Pulmonary artery endothelial cell (primary cell): Measurements from ENCODE around the gene HSPA2. TPM values are rescaled to one million over a fixed set of nuclear protein-coding genes. Genes with fewer than 3 reads are reported as not detected.
"Not testable (repeated sequence)": the region's sequence is repeated elsewhere in the genome, so short reads cannot be mapped to it uniquely, and the experiment has no call there.

Source experiments
- DNase-seq: peaks from one replicate; pipeline ENCODE4 v3.0.0-alpha.2; 2011; ENCODE audit warnings: low read depth, low spot score
- total RNA-seq: library from RNA; depleted of rRNA; stranded (reverse); fragments of >200 nt; gene quantifications from 2 replicates; pipeline ENCODE4 v1.2.3, GENCODE V29; 2014

Gene HSPA2
- total RNA-seq, 1 donor from 2014 or later = 5.5 TPM

DNA sequence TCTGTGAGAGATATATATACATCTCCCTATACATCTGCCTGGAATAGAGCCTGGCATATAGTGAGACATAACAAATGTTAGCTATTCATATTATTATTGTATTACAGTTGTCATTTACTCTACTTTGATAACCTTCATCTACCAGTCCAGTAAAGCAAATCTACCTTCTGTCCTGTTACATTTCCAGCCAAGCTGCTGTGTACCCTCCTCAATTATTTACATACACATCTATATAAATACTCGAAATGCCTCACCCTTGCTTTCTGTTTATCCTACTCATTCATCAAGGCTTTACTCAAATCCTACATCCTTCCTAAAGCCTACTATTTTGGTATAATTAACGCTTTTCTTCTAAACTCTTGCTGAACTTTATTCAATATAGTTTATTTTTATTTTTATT is 27.3 kb upstream of the HSPA2 start:
- DNase-seq = no peak

DNA sequence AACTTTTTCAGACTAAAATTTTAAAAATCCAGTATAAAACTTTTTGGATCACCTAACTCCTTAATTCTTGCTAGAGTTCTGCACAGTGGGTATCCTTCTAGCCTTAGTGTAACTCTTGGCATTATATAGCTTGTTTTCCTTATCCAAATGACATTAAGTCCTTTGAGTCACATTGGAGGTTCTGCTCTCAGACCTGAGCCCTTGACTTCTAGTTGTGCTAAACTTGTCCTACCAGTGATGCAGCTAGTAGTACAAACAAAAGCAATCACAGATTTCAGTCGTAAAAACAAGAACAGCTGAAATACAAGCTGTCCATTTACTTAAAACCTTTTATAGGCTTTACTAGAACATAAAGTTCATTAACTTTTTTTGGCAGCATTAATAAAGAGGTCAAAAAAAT is 25.5 kb upstream of the HSPA2 start:
- DNase-seq = no peak

DNA sequence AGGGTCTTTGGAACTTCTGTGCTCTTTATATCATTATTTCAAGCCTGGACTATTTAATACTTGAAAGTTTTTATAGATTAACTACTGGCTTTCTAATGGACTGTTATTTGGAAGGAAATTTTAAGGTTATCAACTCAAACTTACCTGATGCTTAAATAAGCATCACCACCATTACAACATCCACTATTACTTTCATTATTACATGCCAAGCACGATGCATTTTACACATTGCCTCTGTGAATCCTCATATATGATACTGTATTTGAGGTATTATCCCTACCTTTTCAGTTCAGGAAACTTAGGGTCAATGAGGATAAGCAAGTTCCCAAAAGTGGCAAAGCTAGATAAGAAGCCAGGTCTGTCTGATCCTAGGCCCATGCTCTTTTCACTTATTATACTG is 23.6 kb upstream of the HSPA2 start:
- no peak for DNase-seq

DNA sequence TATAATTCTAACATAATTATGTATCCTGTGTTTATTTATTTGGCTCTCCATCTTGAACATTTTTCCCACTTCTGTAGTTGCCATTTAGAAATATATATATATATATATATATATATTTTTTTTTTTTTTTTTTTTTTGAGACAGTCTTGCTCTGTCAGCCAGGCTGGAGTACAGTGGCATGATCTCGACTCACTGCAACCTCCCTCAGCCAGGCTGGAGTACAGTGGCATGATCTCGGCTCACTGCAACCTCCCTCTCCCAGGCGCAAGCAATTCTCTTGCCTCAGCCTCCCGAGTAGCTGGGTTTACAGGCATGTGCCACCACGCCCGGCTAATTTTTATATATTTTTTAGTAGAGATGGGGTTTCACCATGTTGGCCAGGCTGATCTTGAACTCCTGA is 22.9 kb upstream of the HSPA2 start:
- not testable (repeated sequence) for DNase-seq

DNA sequence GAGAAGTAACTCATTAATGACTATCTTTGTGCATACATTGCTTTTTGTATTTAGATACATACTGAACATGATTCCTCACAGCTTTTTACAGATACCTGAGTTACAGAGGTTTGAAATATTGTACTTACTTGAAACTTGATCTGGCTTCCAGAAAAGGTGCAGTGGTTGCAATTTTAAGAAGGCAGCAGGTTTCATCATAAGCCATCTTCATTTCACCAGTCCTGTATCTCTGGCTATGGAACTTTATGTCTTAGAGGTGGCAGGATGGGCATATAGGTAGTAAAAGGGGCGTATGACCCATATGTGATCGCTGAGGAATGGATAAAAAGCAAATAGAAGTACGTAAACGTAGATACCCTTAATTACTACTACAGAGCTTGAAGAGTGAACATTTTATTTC is 22.3 kb upstream of the HSPA2 start:
- no peak for DNase-seq

DNA sequence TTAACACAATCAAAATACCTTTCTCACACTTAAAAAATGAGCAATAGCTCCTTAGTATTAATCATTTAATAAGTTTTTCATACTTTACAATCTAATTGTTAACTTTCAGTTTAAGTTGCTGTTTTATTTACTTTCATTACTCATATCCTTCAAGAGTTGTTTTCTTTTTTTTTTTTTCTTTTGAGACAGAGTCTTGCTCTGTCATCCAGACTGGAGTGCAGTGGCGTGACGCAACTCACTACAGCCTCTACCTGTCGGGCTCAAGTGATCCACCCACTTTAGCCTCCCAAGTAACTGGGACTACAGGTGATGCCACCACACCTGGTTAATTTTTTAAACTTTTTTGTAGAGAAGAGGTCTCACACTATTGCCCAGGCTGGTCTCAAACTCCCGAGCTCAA is 19.8 kb upstream of the HSPA2 start:
- no peak for DNase-seq

DNA sequence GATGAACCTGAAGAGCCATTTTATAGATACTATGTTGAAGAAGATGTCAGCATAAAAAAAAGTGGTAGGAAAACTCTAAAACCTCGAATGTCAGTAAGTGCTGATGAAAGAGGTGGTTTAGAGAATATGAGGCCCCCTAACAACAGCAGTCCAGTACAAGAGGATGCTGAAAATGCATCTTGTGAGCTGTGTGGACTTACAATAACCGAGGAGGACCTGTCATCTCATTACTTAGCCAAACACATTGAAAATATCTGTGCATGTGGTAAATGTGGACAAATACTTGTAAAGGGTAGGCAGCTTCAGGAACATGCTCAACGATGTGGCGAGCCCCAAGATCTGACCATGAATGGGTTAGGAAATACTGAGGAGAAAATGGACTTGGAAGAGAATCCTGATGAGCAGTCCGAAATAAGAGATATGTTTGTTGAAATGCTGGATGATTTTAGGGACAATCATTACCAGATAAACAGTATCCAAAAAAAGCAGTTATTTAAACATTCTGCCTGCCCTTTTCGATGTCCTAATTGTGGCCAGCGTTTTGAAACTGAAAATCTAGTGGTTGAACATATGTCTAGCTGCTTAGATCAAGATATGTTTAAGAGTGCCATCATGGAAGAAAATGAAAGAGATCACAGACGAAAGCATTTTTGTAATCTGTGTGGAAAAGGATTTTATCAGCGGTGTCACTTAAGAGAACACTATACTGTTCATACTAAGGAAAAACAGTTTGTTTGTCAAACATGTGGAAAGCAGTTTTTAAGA is 17.8 kb upstream of the HSPA2 start:
- no peak for DNase-seq

DNA sequence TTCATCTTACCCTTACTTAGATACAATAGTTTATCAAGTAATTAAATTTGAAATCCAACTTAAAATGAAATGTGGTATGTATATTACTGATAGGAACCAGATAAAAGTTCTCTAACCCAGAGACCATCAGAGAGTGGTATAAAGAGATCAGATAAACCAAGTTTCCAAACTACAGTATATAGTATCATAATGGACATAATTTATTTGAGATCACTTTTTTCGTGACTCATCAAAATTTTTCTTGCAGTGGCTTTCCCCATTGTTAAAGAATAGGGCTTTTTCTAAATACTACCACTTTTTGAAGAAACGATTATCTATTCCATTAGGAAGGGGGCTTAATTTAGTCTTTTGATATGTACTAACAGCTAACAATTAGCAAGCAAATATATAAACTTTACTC is 15.2 kb upstream of the HSPA2 start:
- DNase-seq = no peak

DNA sequence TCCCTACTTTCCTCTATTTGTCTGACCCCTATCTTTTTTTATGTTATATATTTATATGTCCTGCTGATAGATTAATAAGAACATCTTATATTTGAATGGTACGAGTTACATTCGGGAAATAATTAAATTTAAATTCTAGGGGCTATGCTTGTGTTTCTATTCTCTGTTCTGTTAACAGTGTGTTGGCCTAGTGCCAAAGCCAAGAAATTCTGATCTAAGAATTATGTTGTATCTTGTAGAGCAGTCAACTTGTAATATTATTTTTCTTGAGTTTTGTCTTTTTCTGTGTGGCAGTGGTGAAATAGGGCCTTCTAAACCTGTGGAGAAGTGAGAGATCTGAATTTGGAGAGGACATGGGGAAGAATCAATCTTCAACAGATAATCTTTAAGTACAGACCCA is 9.0 kb upstream of the HSPA2 start:
- no peak for DNase-seq

DNA sequence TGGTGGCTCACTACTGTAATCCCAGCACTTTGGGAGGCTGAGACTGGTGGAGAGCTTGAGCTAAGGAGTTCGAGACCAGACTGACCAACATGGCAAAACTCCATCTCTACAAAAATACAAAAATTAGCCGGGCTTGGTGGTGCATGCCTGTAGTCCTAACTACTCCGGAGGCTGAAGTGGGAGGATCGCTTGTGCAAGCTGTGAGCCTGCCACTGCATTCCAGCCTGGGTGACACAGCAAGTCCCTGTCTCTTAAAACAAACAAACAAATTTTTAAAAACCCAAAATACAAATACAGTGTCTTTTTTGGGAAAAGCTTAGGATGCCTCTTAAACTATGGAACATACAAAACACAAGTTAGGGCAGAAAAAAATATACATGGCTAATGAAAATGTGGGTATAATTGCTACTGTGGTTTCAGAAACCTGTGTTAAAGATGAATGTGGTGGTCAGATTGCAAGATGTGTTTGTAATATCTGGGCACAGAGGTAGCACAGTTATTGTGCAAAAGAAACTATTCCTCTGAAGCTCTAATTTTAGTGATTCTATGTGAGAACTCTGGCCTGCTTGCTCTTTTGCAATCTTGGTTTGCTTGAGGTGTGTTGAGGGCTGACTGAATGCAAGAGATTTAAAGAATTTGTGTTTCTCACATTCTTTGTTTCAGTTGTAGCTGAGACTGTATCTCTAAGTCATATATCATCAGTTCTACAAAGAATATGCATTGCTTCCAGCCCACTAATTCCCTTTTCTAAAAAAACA is 3.9 kb upstream of the HSPA2 start:
- no peak for DNase-seq

DNA sequence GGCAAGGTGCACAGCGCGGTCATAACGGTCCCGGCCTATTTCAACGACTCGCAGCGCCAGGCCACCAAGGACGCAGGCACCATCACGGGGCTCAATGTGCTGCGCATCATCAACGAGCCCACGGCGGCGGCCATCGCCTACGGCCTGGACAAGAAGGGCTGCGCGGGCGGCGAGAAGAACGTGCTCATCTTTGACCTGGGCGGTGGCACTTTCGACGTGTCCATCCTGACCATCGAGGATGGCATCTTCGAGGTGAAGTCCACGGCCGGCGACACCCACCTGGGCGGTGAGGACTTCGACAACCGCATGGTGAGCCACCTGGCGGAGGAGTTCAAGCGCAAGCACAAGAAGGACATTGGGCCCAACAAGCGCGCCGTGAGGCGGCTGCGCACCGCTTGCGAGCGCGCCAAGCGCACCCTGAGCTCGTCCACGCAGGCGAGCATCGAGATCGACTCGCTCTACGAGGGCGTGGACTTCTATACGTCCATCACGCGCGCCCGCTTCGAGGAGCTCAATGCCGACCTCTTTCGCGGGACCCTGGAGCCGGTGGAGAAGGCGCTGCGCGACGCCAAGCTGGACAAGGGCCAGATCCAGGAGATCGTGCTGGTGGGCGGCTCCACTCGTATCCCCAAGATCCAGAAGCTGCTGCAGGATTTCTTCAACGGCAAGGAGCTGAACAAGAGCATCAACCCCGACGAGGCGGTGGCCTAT is 875 bp downstream of the HSPA2 start:
- no peak for DNase-seq

DNA sequence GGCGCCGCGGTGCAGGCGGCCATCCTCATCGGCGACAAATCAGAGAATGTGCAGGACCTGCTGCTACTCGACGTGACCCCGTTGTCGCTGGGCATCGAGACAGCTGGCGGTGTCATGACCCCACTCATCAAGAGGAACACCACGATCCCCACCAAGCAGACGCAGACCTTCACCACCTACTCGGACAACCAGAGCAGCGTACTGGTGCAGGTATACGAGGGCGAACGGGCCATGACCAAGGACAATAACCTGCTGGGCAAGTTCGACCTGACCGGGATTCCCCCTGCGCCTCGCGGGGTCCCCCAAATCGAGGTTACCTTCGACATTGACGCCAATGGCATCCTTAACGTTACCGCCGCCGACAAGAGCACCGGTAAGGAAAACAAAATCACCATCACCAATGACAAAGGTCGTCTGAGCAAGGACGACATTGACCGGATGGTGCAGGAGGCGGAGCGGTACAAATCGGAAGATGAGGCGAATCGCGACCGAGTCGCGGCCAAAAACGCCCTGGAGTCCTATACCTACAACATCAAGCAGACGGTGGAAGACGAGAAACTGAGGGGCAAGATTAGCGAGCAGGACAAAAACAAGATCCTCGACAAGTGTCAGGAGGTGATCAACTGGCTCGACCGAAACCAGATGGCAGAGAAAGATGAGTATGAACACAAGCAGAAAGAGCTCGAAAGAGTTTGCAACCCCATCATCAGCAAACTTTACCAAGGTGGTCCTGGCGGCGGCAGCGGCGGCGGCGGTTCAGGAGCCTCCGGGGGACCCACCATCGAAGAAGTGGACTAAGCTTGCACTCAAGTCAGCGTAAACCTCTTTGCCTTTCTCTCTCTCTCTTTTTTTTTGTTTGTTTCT is 1.7 kb downstream of the HSPA2 start:
- no peak for DNase-seq

DNA sequence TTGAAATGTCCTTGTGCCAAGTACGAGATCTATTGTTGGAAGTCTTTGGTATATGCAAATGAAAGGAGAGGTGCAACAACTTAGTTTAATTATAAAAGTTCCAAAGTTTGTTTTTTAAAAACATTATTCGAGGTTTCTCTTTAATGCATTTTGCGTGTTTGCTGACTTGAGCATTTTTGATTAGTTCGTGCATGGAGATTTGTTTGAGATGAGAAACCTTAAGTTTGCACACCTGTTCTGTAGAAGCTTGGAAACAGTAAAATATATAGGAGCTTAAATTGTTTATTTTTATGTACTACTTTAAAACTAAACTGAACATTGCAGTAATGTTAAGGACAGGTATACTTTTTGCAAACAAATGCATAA is 2.3 kb downstream of the HSPA2 start:
- DNase-seq = no peak

DNA sequence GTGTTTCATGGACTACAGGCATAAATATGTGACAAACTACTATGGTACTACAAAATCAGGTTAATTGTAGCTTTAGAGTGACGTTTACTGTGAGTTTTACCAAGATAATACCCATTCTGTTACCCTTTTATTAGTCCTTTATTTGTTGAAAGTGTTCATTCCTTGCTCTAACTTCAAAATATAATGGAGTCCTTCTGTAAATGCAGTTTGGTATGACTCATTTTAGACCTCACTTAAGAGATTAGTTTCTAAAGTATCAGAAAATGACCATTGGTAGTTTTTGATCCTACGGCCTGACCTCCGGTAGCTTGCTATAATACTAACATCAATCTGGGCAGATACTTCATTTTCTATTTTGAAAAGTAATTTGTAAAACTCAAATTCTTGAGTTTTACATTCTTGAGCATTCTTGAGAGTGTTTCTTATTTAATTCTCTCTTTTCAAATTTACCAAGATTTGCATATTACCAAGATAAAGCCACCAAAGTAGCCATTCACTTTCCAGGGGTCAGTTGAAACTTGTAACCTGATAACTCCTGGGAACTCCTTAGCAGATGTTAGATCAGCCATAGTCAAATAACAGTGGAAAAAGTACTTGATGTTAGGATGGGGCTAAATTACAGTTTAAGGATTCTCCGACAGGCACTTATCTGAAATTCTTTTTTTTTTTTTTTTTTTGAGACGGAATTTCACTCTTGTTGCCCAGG is 4.2 kb downstream of the HSPA2 start:
- DNase-seq = no peak

DNA sequence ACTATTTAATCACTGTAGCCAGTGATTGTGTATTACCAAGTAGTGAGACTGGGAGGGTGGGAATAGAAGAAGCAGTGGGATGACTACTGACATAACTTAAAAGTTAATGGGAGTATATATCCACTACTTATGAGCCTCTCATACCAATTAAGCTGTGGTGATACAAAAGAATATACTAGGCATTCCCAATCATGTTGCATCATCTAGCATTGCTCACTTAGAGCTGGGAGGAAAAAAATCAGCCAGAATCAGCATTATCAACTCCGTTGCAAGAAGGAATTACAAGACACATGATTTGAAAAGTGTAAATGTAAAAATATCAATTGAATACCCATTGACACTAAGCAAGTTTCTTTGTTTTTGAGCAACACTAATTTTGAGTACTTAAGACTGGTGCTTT is 8.5 kb downstream of the HSPA2 start:
- no peak for DNase-seq

DNA sequence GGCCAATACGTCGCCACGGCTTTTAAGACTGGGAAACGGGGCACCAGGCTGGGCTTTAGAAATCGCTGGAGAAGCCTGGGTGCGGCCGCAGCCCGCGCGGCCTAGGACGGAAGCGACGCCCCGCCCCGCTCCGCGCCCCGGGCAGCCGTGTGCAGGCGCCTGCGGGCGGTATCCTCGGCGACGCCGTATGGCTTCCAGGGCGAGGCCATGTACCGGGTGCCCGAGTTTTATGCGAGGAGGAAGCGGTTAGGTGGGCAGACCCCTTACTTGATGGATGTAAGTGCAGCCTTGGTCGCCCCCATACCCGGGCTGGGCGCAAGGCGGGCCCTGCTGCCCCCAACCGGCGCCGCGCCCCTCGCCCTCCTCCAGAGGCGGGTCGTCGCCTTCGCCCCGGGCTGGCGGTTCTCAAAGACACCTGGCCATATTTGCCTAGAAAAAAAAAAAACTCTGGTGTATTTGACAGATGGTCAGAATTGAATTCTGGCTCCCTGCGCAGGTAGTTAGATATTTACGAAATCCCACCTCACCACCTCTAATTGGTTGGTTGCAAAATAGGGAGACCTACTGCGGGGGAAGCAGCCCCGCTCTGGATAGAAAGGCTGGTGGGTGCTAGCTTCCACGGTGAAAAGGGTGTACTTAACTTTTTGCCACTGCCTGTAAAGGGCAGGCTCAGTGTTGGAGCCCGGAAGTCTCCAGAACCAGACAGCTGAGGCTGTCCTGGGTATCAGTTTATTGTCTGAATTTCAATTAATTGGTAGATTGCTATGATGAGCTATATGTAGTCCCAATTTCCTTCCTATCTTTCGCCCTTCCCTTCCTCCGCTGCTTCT is 9.5 kb downstream of the HSPA2 start, which contains the start of gene PPP1R36:
Gene PPP1R36, plus strand, starts transcription at position 171 of the 830 bp plus-strand sequence. Its CDS starts 37 bp downstream, at position 208.
- no peak for DNase-seq

DNA sequence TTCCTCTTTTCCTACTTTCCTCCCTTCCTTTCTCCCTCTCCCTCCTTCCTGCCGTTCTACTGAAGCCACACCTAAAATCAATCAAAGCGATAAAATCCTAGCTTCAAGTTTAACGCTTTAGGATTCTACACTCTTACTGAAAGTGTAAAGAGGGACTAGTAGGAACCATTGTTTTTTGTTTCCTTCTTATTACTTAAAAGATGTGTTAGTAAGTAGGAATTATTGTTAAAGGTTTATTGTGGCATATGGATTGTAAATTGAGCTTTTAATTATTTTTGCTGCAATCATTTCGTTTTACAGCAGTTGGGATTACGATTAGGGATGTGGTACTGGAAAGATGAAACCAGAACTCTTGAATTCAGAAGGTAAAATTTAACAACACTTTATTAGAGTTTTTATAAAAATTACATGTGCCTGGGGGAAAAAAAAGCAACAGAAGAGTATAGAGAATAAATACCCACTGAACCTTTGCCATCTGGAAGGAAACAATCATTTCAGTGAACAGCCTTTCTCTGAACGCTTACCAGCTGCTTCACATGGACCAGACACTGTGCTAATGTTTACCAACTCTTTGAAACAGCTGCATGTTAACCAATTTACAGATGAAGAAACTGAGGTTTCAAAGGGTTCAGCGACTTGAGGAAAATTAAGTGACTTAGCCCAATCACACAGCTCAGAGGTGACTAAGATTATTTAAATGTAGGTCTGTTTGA is 10.2 kb downstream of the HSPA2 start:
- no peak for DNase-seq

DNA sequence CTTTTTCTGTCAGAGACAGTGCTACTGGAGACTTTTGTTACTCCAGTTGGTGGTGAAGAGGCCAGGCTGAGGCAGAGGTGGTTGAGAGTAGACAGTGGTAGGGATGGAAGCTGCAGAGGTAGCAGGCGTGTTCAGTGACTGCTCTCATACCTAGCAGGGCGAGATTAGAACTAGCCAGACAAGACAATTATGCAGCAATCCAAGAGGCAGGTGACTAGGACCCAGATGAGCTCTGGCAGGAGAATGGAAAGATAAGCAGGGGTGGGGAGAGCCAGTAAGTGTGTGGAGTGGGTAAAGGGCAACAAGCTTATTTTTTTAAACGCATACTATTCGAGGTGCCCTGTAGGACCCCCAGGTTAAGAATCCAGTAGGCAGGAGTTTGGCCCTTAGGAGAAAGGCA is 14.0 kb downstream of the HSPA2 start:
- DNase-seq = no peak

DNA sequence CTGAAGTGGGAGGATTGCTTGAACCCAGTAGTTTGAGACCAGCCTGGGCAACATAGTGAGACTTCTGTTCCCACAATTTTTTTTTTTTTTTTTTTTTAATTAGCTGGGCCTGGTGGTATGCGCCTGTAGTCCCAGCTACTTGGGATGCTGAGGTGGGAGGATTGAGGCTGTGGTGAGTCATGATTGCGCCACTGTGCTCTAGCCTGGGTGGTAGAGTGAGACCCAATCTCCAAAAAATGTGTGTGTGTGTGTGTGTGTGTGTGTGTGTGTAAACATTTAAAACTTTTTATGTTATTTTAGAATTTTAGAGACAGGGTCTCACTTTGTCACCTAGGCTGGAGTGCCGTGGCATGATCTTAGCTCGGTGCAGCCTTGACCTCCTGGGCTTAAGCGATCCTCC is 16.0 kb downstream of the HSPA2 start:
- DNase-seq = no peak
